ENCODE data around the gene INAVA.
"Not testable (repeated sequence)": the region's sequence is repeated elsewhere in the genome, so short reads cannot be mapped to it uniquely, and the experiment has no call there.

Gene INAVA

GRCh38 chr1:200923601-200924000, 28.9 kb downstream of the INAVA start:
- H3K27ac ChIP-seq, result no peak overlapping the region
- no peak overlapping the region for H3K4me3 ChIP-seq
- no peaks in the 10 kb centered on the region for H3K9me3 ChIP-seq (ENCODE audit: low read depth, low read length)
- no peak overlapping the region for H3K9ac ChIP-seq (ENCODE audit: insufficient read length)
- no peaks in the 10 kb centered on the region for H3K36me3 ChIP-seq (ENCODE audit: insufficient read depth, low read length)
- no peak for DNase-seq (ENCODE audit: low read depth, low spot score)
- no peak for TF ChIP-seq EZH2 (IDR thresholded peaks at IDR 0.05)

GRCh38 chr1:200925831-200926230, 31.1 kb downstream of the INAVA start:
- DNase-seq (ENCODE audit: low read depth, low spot score), result no peak
- Histone ChIP-seq H3K36me3 (ENCODE audit: insufficient read depth, low read length) (no peaks in the 10 kb centered on the region), H3K9ac (ENCODE audit: insufficient read length) (no peak overlapping the region), H3K4me3 (no peak overlapping the region), H3K9me3 (ENCODE audit: low read depth, low read length) (no peaks in the 10 kb centered on the region), H3K27ac (no peak overlapping the region)
- TF ChIP-seq FOXP2 (optimal IDR thresholded peaks at IDR 0.05; ENCODE audit: control extremely low read depth, extremely low read length, insufficient read depth), result no peak
- TF ChIP-seq POLR2AphosphoS5 (IDR thresholded peaks at IDR 0.05; ENCODE audit: borderline replicate concordance, low read depth, low read length), result no peak
- no peak for TF ChIP-seq EZH2 (IDR thresholded peaks at IDR 0.05)

GRCh38 chr1:200929530-200930278, 35.0 kb downstream of the INAVA start:
- Histone ChIP-seq H3K9me3 (ENCODE audit: low read depth, low read length) (no peaks in the 10 kb centered on the region), H3K27ac (no peak overlapping the region), H3K9ac (ENCODE audit: insufficient read length) (no peak overlapping the region), H3K36me3 (ENCODE audit: insufficient read depth, low read length) (no peaks in the 10 kb centered on the region), H3K4me3 (no peak overlapping the region)
- TF ChIP-seq POLR2AphosphoS5 (IDR thresholded peaks at IDR 0.05; ENCODE audit: borderline replicate concordance, low read depth, low read length) (no peak), EZH2 (IDR thresholded peaks at IDR 0.05) (no peak), FOXP2 (optimal IDR thresholded peaks at IDR 0.05; ENCODE audit: control extremely low read depth, extremely low read length, insufficient read depth) (no peak)
- DNase-seq (ENCODE audit: low read depth, low spot score), result no peak

GRCh38 chr1:200930285-200930684, 35.6 kb downstream of the INAVA start:
- H3K9ac ChIP-seq (ENCODE audit: insufficient read length); H3K27ac ChIP-seq; H3K9me3 ChIP-seq (ENCODE audit: low read depth, low read length); DNase-seq (ENCODE audit: low read depth, low spot score); H3K4me3 ChIP-seq; H3K36me3 ChIP-seq (ENCODE audit: insufficient read depth, low read length): not testable (repeated sequence)

- H3K9me3 ChIP-seq (ENCODE audit: low read depth, low read length), result no peaks in the 10 kb centered on the region
- no peak for DNase-seq (ENCODE audit: low read depth, low spot score)
- H3K9ac ChIP-seq (ENCODE audit: insufficient read length), result no peak overlapping the region
- no peak overlapping the region for H3K27ac ChIP-seq
- TF ChIP-seq FOXP2 (optimal IDR thresholded peaks at IDR 0.05; ENCODE audit: control extremely low read depth, extremely low read length, insufficient read depth) (no peak), POLR2AphosphoS5 (IDR thresholded peaks at IDR 0.05; ENCODE audit: borderline replicate concordance, low read depth, low read length) (no peak), EZH2 (IDR thresholded peaks at IDR 0.05) (no peak)
- no peak overlapping the region for H3K4me3 ChIP-seq
- no peaks in the 10 kb centered on the region for H3K36me3 ChIP-seq (ENCODE audit: insufficient read depth, low read length)
Observed at GRCh38 chr1:200931776-200932175, 37.1 kb downstream of the INAVA start.

GRCh38 chr1:200934676-200935245, 40.1 kb downstream of the INAVA start:
- Histone ChIP-seq H3K4me3 (no peak overlapping the region), H3K9ac (ENCODE audit: insufficient read length) (no peak overlapping the region), H3K27ac (no peak overlapping the region), H3K9me3 (ENCODE audit: low read depth, low read length) (no peaks in the 10 kb centered on the region), H3K36me3 (ENCODE audit: insufficient read depth, low read length) (no peaks in the 10 kb centered on the region)
- no peak for DNase-seq (ENCODE audit: low read depth, low spot score)
- TF ChIP-seq EZH2 (IDR thresholded peaks at IDR 0.05) (no peak), FOXP2 (optimal IDR thresholded peaks at IDR 0.05; ENCODE audit: control extremely low read depth, extremely low read length, insufficient read depth) (no peak), POLR2AphosphoS5 (IDR thresholded peaks at IDR 0.05; ENCODE audit: borderline replicate concordance, low read depth, low read length) (no peak)

GRCh38 chr1:200935286-200935962, 40.7 kb downstream of the INAVA start:
- H3K9ac ChIP-seq (ENCODE audit: insufficient read length); DNase-seq (ENCODE audit: low read depth, low spot score); H3K27ac ChIP-seq; H3K4me3 ChIP-seq; H3K36me3 ChIP-seq (ENCODE audit: insufficient read depth, low read length); H3K9me3 ChIP-seq (ENCODE audit: low read depth, low read length): not testable (repeated sequence)

- no peak for TF ChIP-seq FOXP2 (optimal IDR thresholded peaks at IDR 0.05; ENCODE audit: control extremely low read depth, extremely low read length, insufficient read depth)
- TF ChIP-seq EZH2 (IDR thresholded peaks at IDR 0.05), result no peak
- TF ChIP-seq POLR2AphosphoS5 (IDR thresholded peaks at IDR 0.05; ENCODE audit: borderline replicate concordance, low read depth, low read length), result no peak
- DNase-seq (ENCODE audit: low read depth, low spot score), result no peak
- no peaks in the 10 kb centered on the region for H3K9me3 ChIP-seq (ENCODE audit: low read depth, low read length)
- no peak overlapping the region for H3K4me3 ChIP-seq
- no peak overlapping the region for H3K9ac ChIP-seq (ENCODE audit: insufficient read length)
- H3K27ac ChIP-seq, result no peak overlapping the region
- H3K36me3 ChIP-seq (ENCODE audit: insufficient read depth, low read length), result no peaks in the 10 kb centered on the region
Observed at GRCh38 chr1:200938955-200939354, 44.3 kb downstream of the INAVA start.

- Histone ChIP-seq H3K9me3 (ENCODE audit: low read depth, low read length) (no peaks in the 10 kb centered on the region; the same call in 1 of the 2 replicates), H3K4me3 (no peak overlapping the region), H3K27ac (no peak overlapping the region), H3K9ac (ENCODE audit: insufficient read length) (no peak overlapping the region), H3K36me3 (ENCODE audit: insufficient read depth, low read length) (no peaks in the 10 kb centered on the region)
- TF ChIP-seq FOXP2 (optimal IDR thresholded peaks at IDR 0.05; ENCODE audit: control extremely low read depth, extremely low read length, insufficient read depth) (no peak), POLR2AphosphoS5 (IDR thresholded peaks at IDR 0.05; ENCODE audit: borderline replicate concordance, low read depth, low read length) (no peak), EZH2 (IDR thresholded peaks at IDR 0.05) (no peak)
- no peak for DNase-seq (ENCODE audit: low read depth, low spot score)
Observed at GRCh38 chr1:200945111-200945510, 50.4 kb downstream of the INAVA start.

Data from SK-N-MC (cell line).